Esophagus (tissue), 2 donors: ENCODE results near the gene NUDT22. TPM values are rescaled to one million over a fixed set of nuclear protein-coding genes. Genes with fewer than 3 reads are reported as not detected.

Source experiments
- H3K27ac ChIP-seq, 2 donors: one replicate each; pipeline ENCODE4 v1.5.1; 2013; ENCODE audit warnings: low read depth in 2 of 2, mild to moderate bottlenecking in 2 of 2, inconsistent platforms in 1 of 2, low read length in 1 of 2, moderate library complexity in 1 of 2
- H3K27me3 ChIP-seq, 2 donors: one replicate each; pipeline ENCODE4 v1.6.1; 2013; ENCODE audit warnings: low read length in 2 of 2, control low read depth in 1 of 2, mild to moderate bottlenecking in 1 of 2; ENCODE audit not compliant: insufficient read depth in 2 of 2, control insufficient read depth in 1 of 2
- H3K36me3 ChIP-seq, 2 donors: one replicate each; pipeline ENCODE4 v1.6.1; 2013; ENCODE audit warnings: low read length in 1 of 2; ENCODE audit not compliant: control insufficient read depth in 2 of 2, insufficient read depth in 2 of 2
- H3K4me1 ChIP-seq, 2 donors: one replicate each; pipeline ENCODE4 v1.6.1; 2013; ENCODE audit warnings: low read length in 1 of 2; ENCODE audit not compliant: control insufficient read depth in 2 of 2, insufficient read depth in 2 of 2
- H3K4me3 ChIP-seq, 2 donors: one replicate each; pipeline ENCODE4 v1.5.1; 2013; ENCODE audit warnings: low read length in 2 of 2, mild to moderate bottlenecking in 2 of 2, low read depth in 1 of 2, moderate library complexity in 1 of 2
- H3K9me3 ChIP-seq, 2 donors: one replicate each; pipeline ENCODE4 v1.6.1; 2013; ENCODE audit warnings: mild to moderate bottlenecking in 2 of 2, low read depth in 1 of 2, low read length in 1 of 2, moderate library complexity in 1 of 2; ENCODE audit not compliant: control insufficient read depth in 2 of 2, insufficient read depth in 1 of 2
- WGBS, 2 donors: extraction: QIAGEN DNeasy Blood & Tissue Kit; methylation state at CpG; one replicate each; pipeline ENCODE4 v1.1.7; 2013; 5-methylcytosine and 5-hydroxymethylcytosine counted together
- polyA plus RNA-seq, 2 donors: library from polyadenylated mRNA; stranded (reverse); fragments of 200-250 nt; gene quantifications; one replicate each; pipeline ENCODE4 v1.2.3, GENCODE V29; 2013
- donor health status: healthy with polysubstance abuse.
- donor health status: Bipolar disorder and iron deficiency.

Gene NUDT22
- polyA plus RNA-seq, 2 donors: 49.5 to 55.1 TPM

- Histone ChIP-seq H3K36me3 (peaks cover 0 to 14% of the 10 kb centered on the region in 2 donors), H3K27me3 (no peaks in the 10 kb centered on the region), H3K4me3 (no peak overlapping the region), H3K4me1 (peaks cover 0 to 9% of the 10 kb centered on the region in 2 donors), H3K27ac (peak overlapping the region; percentile 50 to 52), H3K9me3 (no peaks in the 10 kb centered on the region)
- WGBS, 2 donors: 58 to 68% methylated on average over 17 of the region's 17 CpGs
Observed at GRCh38 chr11:64276653-64277431, 50.8 kb downstream of the NUDT22 start.

- H3K4me1 ChIP-seq: peaks cover 0 to 17% of the 10 kb centered on the region in 2 donors
- H3K36me3 ChIP-seq: peaks cover 0 to 17% of the 10 kb centered on the region in 2 donors
- 85 to 88% methylated on average over 8 of the region's 8 CpGs for WGBS, 2 donors
Observed at GRCh38 chr11:64278576-64279190, 52.6 kb downstream of the NUDT22 start.

More at GRCh38 chr11:64278576-64279190, 52.6 kb downstream of the NUDT22 start:
- Histone ChIP-seq H3K27ac (no peak overlapping the region), H3K4me3 (no peak overlapping the region), H3K9me3 (no peaks in the 10 kb centered on the region), H3K27me3 (no peaks in the 10 kb centered on the region)

Other genes with a start within 250 kb of the NUDT22 start
- 10 to 100 TPM; 54.6 to 91.5 TPM for gene OTUB1, start 239.8 kb upstream of the NUDT22 start, polyA plus RNA-seq
- gene FLRT1, start 190.3 kb upstream of the NUDT22 start, polyA plus RNA-seq: under 1 TPM; 0.04 to 0.08 TPM
- 10 to 100 TPM; 25.6 to 75.6 TPM for gene MACROD1, start 60.2 kb upstream of the NUDT22 start, polyA plus RNA-seq
- gene STIP1, start 40.1 kb upstream of the NUDT22 start, polyA plus RNA-seq: 10 to 100 TPM; 60.0 to 69.4 TPM
- gene FERMT3, start 19.6 kb upstream of the NUDT22 start, polyA plus RNA-seq: 1 to 10 TPM; 4.4 to 5.8 TPM
- 10 to 100 TPM; 44.9 to 61.1 TPM for gene TRPT1, start 88 bp upstream of the NUDT22 start, polyA plus RNA-seq
- gene DNAJC4, start 4.3 kb downstream of the NUDT22 start, polyA plus RNA-seq: 10 to 100 TPM; 31.2 to 53.7 TPM
- 10 to 100 TPM; 34.6 to 48.1 TPM for gene VEGFB, start 8.3 kb downstream of the NUDT22 start, polyA plus RNA-seq
- gene FKBP2, start 14.8 kb downstream of the NUDT22 start, polyA plus RNA-seq: 100 to 1,000 TPM; 119 to 202 TPM
- gene PPP1R14B, start 20.7 kb downstream of the NUDT22 start, polyA plus RNA-seq: 100 to 1,000 TPM; 211 to 349 TPM
- gene PLCB3, start 25.3 kb downstream of the NUDT22 start, polyA plus RNA-seq: 10 to 100 TPM; 24.6 to 37.4 TPM
- 10 to 100 TPM; 57.4 to 64.8 TPM for gene BAD, start 58.4 kb downstream of the NUDT22 start, polyA plus RNA-seq
- gene GPR137, start 59.6 kb downstream of the NUDT22 start, polyA plus RNA-seq: 10 to 100 TPM; 18.6 to 22.7 TPM
- gene KCNK4, start 65.0 kb downstream of the NUDT22 start, polyA plus RNA-seq: not detected
- gene CATSPERZ, start 74.1 kb downstream of the NUDT22 start, polyA plus RNA-seq: under 1 TPM; 0.37 to 0.39 TPM
- 10 to 100 TPM; 63.7 to 85.4 TPM for gene ESRRA, start 79.2 kb downstream of the NUDT22 start, polyA plus RNA-seq
- 100 to 1,000 TPM; 201 to 211 TPM for gene TRMT112, start 91.3 kb downstream of the NUDT22 start, polyA plus RNA-seq
- 100 to 1,000 TPM; 442 to 808 TPM for gene PRDX5, start 91.8 kb downstream of the NUDT22 start, polyA plus RNA-seq
- 10 to 100 TPM; 11.2 to 33.3 TPM for gene CCDC88B, start 113.9 kb downstream of the NUDT22 start, polyA plus RNA-seq
- 10 to 100 TPM; 28.5 to 31.2 TPM for gene RPS6KA4, start 132.9 kb downstream of the NUDT22 start, polyA plus RNA-seq